22Rv1 (cell line): Measurements from ENCODE around the gene LIG1.
"Not testable (repeated sequence)": the region's sequence is repeated elsewhere in the genome, so short reads cannot be mapped to it uniquely, and the experiment has no call there.

Experiments
- H3K27ac ChIP-seq: fragments of 450-650 bp; 2 replicates; pipeline ENCODE4 v1.5.1; 2017
- ZFX ChIP-seq: fragments of 450-650 bp; IDR thresholded peaks from 2 replicates; pipeline ENCODE4 v1.6.1; 2017; ENCODE audit warnings: antibody characterized with exemption, borderline replicate concordance
- TF ChIP-seq, protein P1 (sequence below): fragments of 450-650 bp; IDR thresholded peaks from 2 replicates; pipeline ENCODE4 v1.5.1; 2017; ENCODE audit warnings: mild to moderate bottlenecking

LIG1 gene

DNA sequence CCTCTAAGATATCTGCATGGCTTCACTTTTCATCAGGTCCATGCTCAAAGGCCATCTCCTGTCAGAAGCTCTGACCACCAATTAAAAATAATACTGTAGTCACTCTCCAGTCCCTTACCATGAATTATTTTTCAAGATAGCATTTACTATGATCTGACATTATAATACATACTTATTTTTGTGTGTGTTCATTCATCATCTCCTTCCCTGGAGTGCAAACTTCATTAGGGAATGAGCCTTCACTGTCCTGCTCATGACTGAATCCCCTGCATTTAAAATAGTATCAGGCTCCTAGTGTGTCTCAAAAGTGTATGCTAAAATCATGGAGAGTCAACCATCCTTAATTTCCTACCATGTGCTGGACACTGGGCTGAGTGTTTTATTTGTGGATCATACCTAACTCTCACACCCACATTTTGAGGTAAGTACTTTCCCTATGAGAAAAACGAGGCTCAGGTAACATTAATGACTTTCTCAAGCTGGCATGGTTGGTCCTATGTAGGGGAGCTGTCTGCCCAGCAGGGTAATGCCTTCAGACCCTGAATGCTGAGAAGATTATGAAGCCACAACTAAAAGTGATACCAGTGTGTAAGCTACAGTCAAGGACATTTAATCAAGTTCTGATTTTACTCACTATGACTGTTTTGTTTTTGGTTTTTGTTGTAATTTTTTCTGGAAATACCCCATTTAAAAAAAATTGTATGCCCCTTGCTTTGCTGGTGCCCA is 75.9 kb downstream of the LIG1 start:
- TF ChIP-seq, protein P1, sequence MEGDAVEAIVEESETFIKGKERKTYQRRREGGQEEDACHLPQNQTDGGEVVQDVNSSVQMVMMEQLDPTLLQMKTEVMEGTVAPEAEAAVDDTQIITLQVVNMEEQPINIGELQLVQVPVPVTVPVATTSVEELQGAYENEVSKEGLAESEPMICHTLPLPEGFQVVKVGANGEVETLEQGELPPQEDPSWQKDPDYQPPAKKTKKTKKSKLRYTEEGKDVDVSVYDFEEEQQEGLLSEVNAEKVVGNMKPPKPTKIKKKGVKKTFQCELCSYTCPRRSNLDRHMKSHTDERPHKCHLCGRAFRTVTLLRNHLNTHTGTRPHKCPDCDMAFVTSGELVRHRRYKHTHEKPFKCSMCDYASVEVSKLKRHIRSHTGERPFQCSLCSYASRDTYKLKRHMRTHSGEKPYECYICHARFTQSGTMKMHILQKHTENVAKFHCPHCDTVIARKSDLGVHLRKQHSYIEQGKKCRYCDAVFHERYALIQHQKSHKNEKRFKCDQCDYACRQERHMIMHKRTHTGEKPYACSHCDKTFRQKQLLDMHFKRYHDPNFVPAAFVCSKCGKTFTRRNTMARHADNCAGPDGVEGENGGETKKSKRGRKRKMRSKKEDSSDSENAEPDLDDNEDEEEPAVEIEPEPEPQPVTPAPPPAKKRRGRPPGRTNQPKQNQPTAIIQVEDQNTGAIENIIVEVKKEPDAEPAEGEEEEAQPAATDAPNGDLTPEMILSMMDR = no peak
- TF ChIP-seq ZFX = no peak
- H3K27ac ChIP-seq = no peak overlapping the region

DNA sequence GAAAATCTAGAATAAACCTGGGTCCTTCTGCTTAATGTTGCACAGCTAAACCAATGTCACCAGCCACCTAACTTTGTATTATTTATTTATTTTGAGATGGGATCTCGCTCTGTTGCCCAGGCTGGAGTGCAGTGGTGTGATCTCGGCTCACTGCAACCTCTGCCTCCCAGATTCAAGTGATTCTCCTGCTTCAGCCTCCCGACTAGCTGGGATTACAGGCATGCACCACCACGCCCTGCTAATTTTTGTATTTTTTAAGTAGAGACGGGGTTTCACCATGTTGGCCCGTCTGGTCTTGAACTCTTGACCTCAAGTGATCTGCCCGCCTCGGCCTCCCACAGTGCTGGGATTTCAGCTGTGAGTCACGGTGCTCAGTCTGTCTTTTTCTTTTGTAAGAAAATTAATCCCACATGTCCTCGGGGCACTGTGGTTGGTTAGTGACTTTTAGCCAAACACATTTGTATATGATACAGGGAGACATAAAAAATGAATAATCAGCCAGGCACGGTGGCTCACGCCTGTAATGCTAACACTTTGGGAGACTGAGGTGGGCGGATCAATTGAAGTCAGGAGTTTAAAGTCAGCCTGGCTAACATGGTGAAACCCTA is 78.9 kb downstream of the LIG1 start:
- not testable (repeated sequence) for H3K27ac ChIP-seq

DNA sequence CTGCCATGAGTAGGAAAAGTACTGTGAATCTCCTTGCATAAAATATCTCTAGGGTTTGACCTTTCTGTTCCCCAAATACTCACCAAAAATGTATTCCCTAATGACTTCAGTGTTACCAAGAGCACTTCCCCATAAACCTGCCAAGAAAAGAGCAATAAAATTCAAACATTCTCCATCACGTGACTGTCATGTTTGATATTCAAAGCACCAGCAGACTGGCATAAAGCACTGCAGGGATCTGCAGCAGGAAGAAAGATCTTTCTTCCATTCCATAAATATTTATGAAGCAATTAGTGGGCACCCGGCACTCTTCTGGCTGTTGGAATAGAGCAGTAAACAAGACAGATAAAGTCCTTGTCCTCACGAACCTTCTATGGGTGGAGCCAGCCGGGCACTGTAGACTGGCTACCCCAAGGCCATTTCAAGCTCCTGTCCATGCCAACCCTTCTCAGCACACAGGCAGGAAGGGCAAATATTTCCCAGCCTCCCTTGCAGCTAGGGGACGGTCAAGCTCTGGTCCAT is 79.8 kb downstream of the LIG1 start:
- TF ChIP-seq, protein P1 = no peak
- no peak for TF ChIP-seq ZFX
- no peak overlapping the region for H3K27ac ChIP-seq

DNA sequence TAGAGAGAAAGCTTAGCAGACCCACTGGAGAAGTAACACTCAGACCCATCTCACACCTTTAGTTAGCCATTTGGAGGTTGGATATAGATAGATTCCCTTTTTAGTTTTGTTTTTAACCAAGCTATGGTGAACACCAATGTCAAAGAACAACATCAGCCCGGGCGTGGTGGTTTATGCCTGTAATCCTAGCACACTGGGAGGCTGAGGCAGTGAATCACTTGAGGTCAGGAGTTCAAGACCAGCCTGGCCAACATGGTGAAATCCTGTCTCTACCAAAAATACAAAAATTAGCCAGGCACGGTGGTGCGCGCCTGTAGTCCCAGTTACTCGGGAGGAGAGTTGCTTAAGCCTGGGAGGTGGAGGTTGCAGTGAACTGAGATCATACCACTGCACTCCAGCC is 81.2 kb downstream of the LIG1 start:
- not testable (repeated sequence) for H3K27ac ChIP-seq

DNA sequence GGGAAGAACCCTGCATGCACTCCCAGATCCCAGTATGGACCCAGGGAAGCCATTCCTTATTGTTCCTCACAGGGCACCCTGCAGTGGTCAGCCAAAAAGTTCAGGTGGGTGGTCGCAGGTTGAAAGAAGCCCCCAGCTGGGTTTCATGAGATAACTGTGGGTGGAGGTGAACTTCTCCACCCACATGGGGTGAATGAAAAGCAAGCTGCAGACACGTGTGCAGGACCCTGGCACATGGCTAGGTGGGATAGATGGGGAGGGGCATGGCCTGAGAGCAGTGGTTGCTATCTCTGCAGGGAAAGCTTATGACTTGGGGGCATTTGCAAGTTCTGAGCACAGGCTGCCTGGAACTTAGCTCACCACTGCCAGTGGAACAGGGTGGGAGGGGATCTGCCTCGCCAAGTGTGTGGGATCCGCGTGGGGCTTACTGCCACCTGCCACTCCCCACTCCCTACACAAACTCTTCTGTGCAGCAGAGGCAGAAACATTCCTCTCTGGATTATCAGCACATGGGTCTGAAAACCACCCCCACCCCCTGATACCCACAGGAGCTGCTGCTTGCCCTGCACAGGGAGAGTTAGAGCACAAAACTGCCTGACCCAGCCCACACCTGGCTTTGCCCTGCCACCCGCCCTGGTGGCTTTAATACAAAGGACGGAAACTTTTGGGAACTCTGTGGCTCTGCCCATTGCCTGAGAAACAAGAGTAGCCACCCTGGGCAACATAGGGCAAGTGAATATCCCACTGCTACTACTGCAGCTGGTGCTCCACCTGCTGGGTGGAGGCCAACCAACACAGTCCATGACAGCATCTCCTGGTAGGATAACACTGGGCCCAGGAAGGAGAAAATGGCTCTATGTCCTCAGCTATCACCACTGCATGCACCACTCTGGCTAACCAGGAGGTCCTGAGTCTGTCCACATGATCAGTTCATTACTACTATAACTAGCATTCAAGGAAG is 84.0 kb downstream of the LIG1 start:
- no peak overlapping the region for H3K27ac ChIP-seq
- TF ChIP-seq, protein P1 = peak; percentile 39
- TF ChIP-seq ZFX = no peak

DNA sequence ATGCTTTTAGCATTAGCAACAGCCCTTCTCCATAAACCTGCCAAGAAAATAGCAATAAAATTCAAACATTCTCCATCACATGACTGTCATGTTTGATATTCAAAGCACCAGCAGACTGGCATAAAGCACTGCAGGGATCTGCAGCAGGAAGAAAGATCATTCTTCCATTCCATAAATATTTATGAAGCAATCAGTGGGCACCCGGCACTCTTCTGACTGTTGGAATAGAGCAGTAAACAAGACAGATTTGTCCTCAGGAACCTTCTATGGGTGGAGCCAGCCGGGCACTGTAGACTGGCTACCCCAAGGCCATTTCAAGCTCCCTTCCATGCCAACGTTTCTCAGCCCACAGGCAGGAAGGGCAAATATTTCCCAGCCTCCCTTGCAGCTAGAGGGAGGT is 85.1 kb downstream of the LIG1 start:
- TF ChIP-seq, protein P1 = no peak
- TF ChIP-seq ZFX = no peak
- H3K27ac ChIP-seq = no peak overlapping the region

DNA sequence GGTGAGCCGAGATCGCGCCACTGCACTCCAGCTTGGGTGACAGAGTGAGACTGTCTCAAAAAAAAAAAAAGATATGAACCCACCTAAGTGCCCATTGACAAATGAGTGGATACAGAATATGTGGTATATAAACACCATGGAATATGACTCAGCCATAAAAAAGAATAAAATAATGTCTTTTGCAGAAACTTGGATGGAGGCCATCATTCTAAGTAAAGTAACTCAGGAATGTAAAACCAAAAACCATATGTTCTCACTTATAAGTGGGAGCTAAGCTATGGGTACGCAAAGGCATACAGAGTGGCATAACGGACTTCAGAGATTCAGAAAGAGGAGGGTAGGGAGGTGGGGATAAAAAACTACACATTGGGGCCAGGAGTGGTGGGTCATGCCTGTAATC is 89.0 kb downstream of the LIG1 start:
- no peak overlapping the region for H3K27ac ChIP-seq
- TF ChIP-seq ZFX = no peak
- TF ChIP-seq, protein P1 = no peak

DNA sequence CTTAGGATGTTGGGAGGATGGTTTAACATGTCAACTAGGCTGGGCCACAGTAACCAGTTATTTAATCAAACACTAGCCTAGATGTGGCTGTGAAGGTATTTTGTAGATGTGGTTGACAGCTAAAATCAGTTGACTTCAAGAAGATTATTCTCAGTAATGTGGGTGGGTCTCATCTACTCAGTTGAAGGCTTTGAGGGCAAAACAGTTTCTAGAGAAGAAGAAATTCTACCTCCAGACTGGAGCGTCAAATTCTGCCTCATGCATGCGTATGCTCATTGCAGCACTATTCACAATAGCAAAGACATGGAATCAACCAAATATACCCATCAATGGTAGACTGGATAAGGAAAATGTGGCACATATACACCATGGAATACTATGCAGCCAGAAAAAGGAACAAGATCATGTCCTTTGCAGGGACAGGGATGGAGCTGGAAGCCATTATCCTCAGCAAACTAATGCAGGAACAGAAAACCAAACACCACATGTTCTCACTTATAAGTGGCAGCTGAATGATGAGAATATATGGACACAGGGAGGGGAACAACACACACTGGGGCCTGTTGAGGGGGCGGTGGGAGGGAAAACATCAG is 99.9 kb downstream of the LIG1 start:
- not testable (repeated sequence) for H3K27ac ChIP-seq
